Sigmoid colon (tissue), 7 donors: ENCODE data around the gene SYMPK. TPM values are rescaled to one million over a fixed set of nuclear protein-coding genes. Genes with fewer than 3 reads are reported as not detected.

Experiments used
- DNase-seq: peaks from one replicate; pipeline ENCODE4 v3.0.0-alpha.2; 2019
- H3K27ac ChIP-seq, 4 donors: fragments of 200-600 bp; sonication (generic); one replicate each; pipeline ENCODE4 v1.5.1; 2016 to 2019; ENCODE audit warnings: mild to moderate bottlenecking in 1 of 4
- H3K27me3 ChIP-seq, 3 donors: fragments of 200-600 bp; sonication (generic); one replicate each; pipeline ENCODE4 v1.5.1; 2019; ENCODE audit warnings: mild to moderate bottlenecking in 1 of 3
- H3K36me3 ChIP-seq, 4 donors: fragments of 200-600 bp; sonication (generic); one replicate each; pipeline ENCODE4 v1.5.1; 2016 to 2019
- H3K4me1 ChIP-seq, 4 donors: fragments of 200-600 bp; sonication (generic); one replicate each; pipeline ENCODE4 v1.5.1; 2017 to 2019
- H3K4me3 ChIP-seq, 4 donors: fragments of 200-600 bp; sonication (generic); one replicate each; pipeline ENCODE4 v1.5.1; 2017 to 2019; ENCODE audit warnings: mild to moderate bottlenecking in 2 of 4, moderate library complexity in 1 of 4
- H3K9me3 ChIP-seq, 4 donors: fragments of 200-600 bp in 3 of 4; sonication (generic) in 3 of 4; one replicate each; pipeline versions ENCODE4 v1.5.1 to v1.6.1; 2013 to 2019
- CTCF ChIP-seq, 4 experiments: fragments of 450-650 bp in 3 of 4; fragments of 200-600 bp in 1 of 4; IDR thresholded peaks; one replicate each; pipeline ENCODE4 v1.5.1; 2016 to 2019; ENCODE audit warnings: antibody characterized with exemption in 4 of 4, mild to moderate bottlenecking in 3 of 4, moderate library complexity in 2 of 4
- EP300 ChIP-seq, 4 donors: sonication (generic); formaldehyde crosslinking; IDR thresholded peaks; one replicate each; pipeline ENCODE4 v1.6.1; 2017; ENCODE audit warnings: antibody characterized with exemption in 4 of 4
- POLR2A ChIP-seq, 2 donors: fragments of 450-650 bp; IDR thresholded peaks; one replicate each; pipeline ENCODE4 v1.6.1; 2016; ENCODE audit warnings: antibody characterized with exemption in 2 of 2, mild to moderate bottlenecking in 2 of 2, moderate library complexity in 2 of 2
- POLR2AphosphoS5 ChIP-seq, 4 donors: sonication (generic); formaldehyde crosslinking; IDR thresholded peaks; one replicate each; pipeline ENCODE4 v1.6.1; 2017; ENCODE audit warnings: antibody characterized with exemption in 4 of 4
- WGBS, 2 donors: extraction: QIAGEN DNeasy Blood & Tissue Kit; methylation state at CpG; one replicate each; pipeline ENCODE4 v1.1.7; 2013; 5-methylcytosine and 5-hydroxymethylcytosine counted together
- intact Hi-C: fragments of 100-400 bp; cut with DNase I; formaldehyde crosslinking; loops from one replicate; pipeline ENCODE4 v1.15.1; 2023
- polyA plus RNA-seq, 3 donors: library from polyadenylated mRNA; stranded (reverse); fragments of 200-250 nt; gene quantifications; one replicate each; pipeline ENCODE4 v1.2.3, GENCODE V29; 2013
- total RNA-seq, 4 donors: library from RNA; depleted of rRNA; stranded (reverse); fragments of >200 nt; gene quantifications; one replicate each; pipeline ENCODE4 v1.1.0, GENCODE V29; 2016
- donor health status: healthy with polysubstance abuse.
- donor health status: Bipolar disorder and iron deficiency.
- donor health status: healthy.

The SYMPK gene
- total and polyA plus RNA-seq, 7 donors: 18.2 to 84.4 (median 28.5) TPM

GRCh38 chr19:45816236-45817009 is 46.5 kb downstream of the SYMPK start:
- peaks cover 8 to 43% (median 24%) of the 10 kb centered on the region in 3 donors for H3K27me3 ChIP-seq
- H3K36me3 ChIP-seq: peaks cover 0 to 23% (median 0%) of the 10 kb centered on the region in 4 donors
- DNase-seq: no peak
- H3K27ac ChIP-seq: peak overlapping the region in 1 of 4 donors; percentile 16
- H3K4me3 ChIP-seq: peak overlapping the region in 2 of 4 donors; percentile 38 to 45
- intact Hi-C loops: loop anchor here (5.0 kb wide), 1 partner anchor 66 kb away; no protein-coding TSS in a partner anchor
- H3K9me3 ChIP-seq: no peaks in the 10 kb centered on the region
- peaks cover 0 to 23% (median 18%) of the 10 kb centered on the region in 4 donors for H3K4me1 ChIP-seq
- WGBS, 2 donors: 79 to 83% methylated on average over 18 of the region's 18 CpGs
- TF ChIP-seq POLR2A (IDR thresholded peaks at IDR 0.05): no peak
- no peak for TF ChIP-seq EP300 (IDR thresholded peaks at IDR 0.05)
- no peak for TF ChIP-seq CTCF (IDR thresholded peaks at IDR 0.05)
- TF ChIP-seq POLR2AphosphoS5 (IDR thresholded peaks at IDR 0.05): no peak

- H3K27me3 ChIP-seq: peaks cover 8 to 43% (median 24%) of the 10 kb centered on the region in 3 donors
- H3K9me3 ChIP-seq: no peaks in the 10 kb centered on the region
- H3K4me1 ChIP-seq: peaks cover 0 to 23% (median 18%) of the 10 kb centered on the region in 4 donors
- TF ChIP-seq CTCF (IDR thresholded peaks at IDR 0.05) (no peak), POLR2AphosphoS5 (IDR thresholded peaks at IDR 0.05) (peak in 1 of 4 donors; percentile 35), POLR2A (IDR thresholded peaks at IDR 0.05) (no peak)
- 35 to 72% methylated on average over 44 of the region's 44 CpGs for WGBS, 2 donors
- H3K4me3 ChIP-seq: peak overlapping the region; percentile 5 to 45 (median 24)
- peaks cover 0 to 16% (median 0%) of the 10 kb centered on the region in 4 donors for H3K36me3 ChIP-seq
- no peak for DNase-seq
- H3K27ac ChIP-seq: peak overlapping the region in 1 of 4 donors; percentile 3
- intact Hi-C loops: loop anchor here (5.0 kb wide), 1 partner anchor 67 kb away; no protein-coding TSS in a partner anchor
These were observed 47.3 kb downstream of the SYMPK start for GRCh38 chr19:45815481-45816216.

GRCh38 chr19:45814851-45815480 is 48.0 kb downstream of the SYMPK start, which contains the start of gene RSPH6A:
TSS of gene RSPH6A (minus strand) at chr19:45815308. CDS start at chr19:45815176, 132 bp downstream.
- DNase-seq: no peak
- H3K36me3 ChIP-seq: peaks cover 0 to 9% (median 0%) of the 10 kb centered on the region in 4 donors
- H3K27me3 ChIP-seq: peaks cover 8 to 43% (median 24%) of the 10 kb centered on the region in 3 donors
- peak within 1 kb of the TSS; percentile 5 to 45 (median 24) for H3K4me3 ChIP-seq
- no peaks in the 10 kb centered on the region for H3K9me3 ChIP-seq
- TF ChIP-seq CTCF (IDR thresholded peaks at IDR 0.05) (no peak), EP300 (IDR thresholded peaks at IDR 0.05) (no peak), POLR2AphosphoS5 (IDR thresholded peaks at IDR 0.05) (peak in 1 of 4 donors; percentile 6), POLR2A (IDR thresholded peaks at IDR 0.05) (no peak)
- 43 to 77% methylated on average over 40 of the region's 40 CpGs for WGBS, 2 donors
- peaks cover 0 to 23% (median 18%) of the 10 kb centered on the region in 4 donors for H3K4me1 ChIP-seq
- intact Hi-C loops: loop anchor here (5.0 kb wide), 1 partner anchor 67 kb away; no protein-coding TSS in a partner anchor
- peak within 1 kb of the TSS in 1 of 4 donors; percentile 3 for H3K27ac ChIP-seq

- 84 to 89% methylated on average over 12 of the region's 12 CpGs for whole genome bisulfite sequencing, 2 donors
- intact Hi-C loops: no loop called here
- H3K27me3 ChIP-seq: peaks cover 8 to 43% (median 24%) of the 10 kb centered on the region in 3 donors
These were observed 48.7 kb downstream of the SYMPK start for GRCh38 chr19:45814166-45814780.

More at GRCh38 chr19:45814166-45814780, 48.7 kb downstream of the SYMPK start:
- Histone ChIP-seq H3K4me3 (no peak overlapping the region), H3K4me1 (peaks cover 0 to 28% (median 20%) of the 10 kb centered on the region in 4 donors), H3K36me3 (peaks cover 0 to 4% (median 0%) of the 10 kb centered on the region in 4 donors), H3K27ac (no peak overlapping the region), H3K9me3 (no peaks in the 10 kb centered on the region)
- DNase-seq: no peak
- no peak for TF ChIP-seq EP300 (IDR thresholded peaks at IDR 0.05)
- no peak for TF ChIP-seq POLR2AphosphoS5 (IDR thresholded peaks at IDR 0.05)
- no peak for TF ChIP-seq POLR2A (IDR thresholded peaks at IDR 0.05)
- no peak for TF ChIP-seq CTCF (IDR thresholded peaks at IDR 0.05)
